B cell (primary cell): Measurements from ENCODE around the gene LDHD. TPM values are rescaled to one million over a fixed set of nuclear protein-coding genes. Genes with fewer than 3 reads are reported as not detected.

Source experiments
- ATAC-seq: fragments of 200-7000 bp; cut with Tn5 transposase; one replicate; pipeline ENCODE4 v1.10.0; 2021; ENCODE audit warnings: low read depth, mild to moderate bottlenecking, moderate number of reproducible peaks, moderate library complexity
- CTCF ChIA-PET: fragments of 350-600 bp; sonication (Branson Sonifier 250); formaldehyde crosslinking; loops from one replicate; lab custom pipeline; 2021; ENCODE audit warnings: antibody characterized with exemption, inconsistent platforms; lab: Charles Lee
- POLR2A ChIA-PET: fragments of 350-600 bp; sonication (Branson Sonifier 250); formaldehyde crosslinking; loops from one replicate; lab custom pipeline; 2021; ENCODE audit warnings: antibody characterized with exemption; lab: Charles Lee
- DNase-seq: peaks from one replicate; pipeline ENCODE4 v3.0.0; 2013
- H2AFZ ChIP-seq: 2 replicates; pipeline ENCODE4 v1.6.1; 2012; ENCODE audit warnings: mild to moderate bottlenecking, low read depth, low read length; ENCODE audit not compliant: insufficient read depth, poor library complexity, severe bottlenecking
- H3K27ac ChIP-seq, 2 donors: 1 replicate in 1 of 2; 2 replicates in 1 of 2; pipeline ENCODE4 v1.5.1; 2012 to 2013; ENCODE audit warnings: low read length in 2 of 2, mild to moderate bottlenecking in 2 of 2, moderate library complexity in 1 of 2
- H3K27me3 ChIP-seq, 4 experiments: fragments of 200-600 bp in 1 of 4; sonication (generic) in 1 of 4; replicated peaks in 1 of 4; 1 replicate in 2 of 4; 2 replicates in 2 of 4; pipeline versions ENCODE4 v1.6.1 to v1.7.0; 2013 to 2016; ENCODE audit warnings: low read length in 3 of 4, mild to moderate bottlenecking in 2 of 4, mixed read lengths in 1 of 4, moderate library complexity in 1 of 4; ENCODE audit not compliant: insufficient read depth in 4 of 4, control insufficient read depth in 3 of 4; ENCODE audit errors: control extremely low read depth in 1 of 4
- H3K36me3 ChIP-seq, 2 experiments: replicated peaks in 1 of 2; 1 replicate in 1 of 2; 2 replicates in 1 of 2; pipeline versions ENCODE4 v1.6.1 to v1.7.1; 2013; ENCODE audit warnings: low read length in 1 of 2; ENCODE audit not compliant: insufficient read depth in 2 of 2, control insufficient read depth in 1 of 2; ENCODE audit errors: control extremely low read depth in 1 of 2, extremely low read depth in 1 of 2
- H3K4me1 ChIP-seq, 2 donors: fragments of 200-600 bp in 1 of 2; sonication (generic) in 1 of 2; 1 replicate in 1 of 2; 2 replicates in 1 of 2; pipeline versions ENCODE4 v1.5.1 to v1.6.1; 2013 to 2017; ENCODE audit warnings: low read length in 2 of 2; ENCODE audit not compliant: control insufficient read depth in 2 of 2, insufficient read depth in 2 of 2
- H3K4me2 ChIP-seq: replicated peaks from 2 replicates; pipeline ENCODE3; 2012; ENCODE audit warnings: mild to moderate bottlenecking, low read depth, low read length; ENCODE audit not compliant: poor library complexity, severe bottlenecking
- H3K4me3 ChIP-seq, 5 experiments: fragments of 200-600 bp in 1 of 5; sonication (generic) in 1 of 5; 1 replicate in 3 of 5; 2 replicates in 2 of 5; pipeline versions ENCODE4 v1.5.1 to v1.7.0; 2011 to 2016; ENCODE audit warnings: low read length in 4 of 5, mild to moderate bottlenecking in 4 of 5, low read depth in 2 of 5, control low read depth in 1 of 5, moderate library complexity in 1 of 5; ENCODE audit not compliant: insufficient read depth in 1 of 5; ENCODE audit errors: control extremely low read depth in 1 of 5, extremely low read depth in 1 of 5
- H3K79me2 ChIP-seq: fragments of 200-600 bp; sonication (generic); one replicate; pipeline ENCODE4 v1.6.0; 2016; ENCODE audit warnings: low read length; ENCODE audit not compliant: control insufficient read depth, insufficient read depth
- H3K9ac ChIP-seq: fragments of 200-600 bp; sonication (generic); 2 replicates; pipeline ENCODE4 v1.6.1; 2017; ENCODE audit warnings: mild to moderate bottlenecking, low read length, moderate library complexity
- H3K9me3 ChIP-seq, 3 donors: one replicate each; pipeline versions ENCODE4 v1.6.1 to v1.7.1; 2013; ENCODE audit warnings: low read length in 2 of 3; ENCODE audit not compliant: control insufficient read depth in 2 of 3, insufficient read depth in 1 of 3; ENCODE audit errors: control extremely low read depth in 1 of 3
- H4K20me1 ChIP-seq: 2 replicates; pipeline ENCODE4 v1.6.0; 2012; ENCODE audit warnings: mild to moderate bottlenecking, low read length; ENCODE audit not compliant: insufficient read depth, control insufficient read depth, poor library complexity, severe bottlenecking
- H3K27ac Mint-ChIP-seq: one replicate; pipeline ENCODE4 v1.8.0; 2021; ENCODE audit warnings: mixed read lengths
- H3K27me3 Mint-ChIP-seq: one replicate; pipeline ENCODE4 v1.8.0; 2021; ENCODE audit warnings: mixed read lengths
- H3K4me1 Mint-ChIP-seq: one replicate; pipeline ENCODE4 v1.8.0; 2021; ENCODE audit warnings: mixed read lengths
- H3K4me3 Mint-ChIP-seq: one replicate; pipeline ENCODE4 v1.8.0; 2021; ENCODE audit warnings: mixed read lengths
- H3K9me3 Mint-ChIP-seq: one replicate; pipeline ENCODE4 v1.8.0; 2022; ENCODE audit warnings: mixed read lengths; ENCODE audit not compliant: insufficient read depth
- CTCF ChIP-seq: fragments of 200-600 bp; IDR thresholded peaks from one replicate; pipeline ENCODE4 v1.8.0; 2022; ENCODE audit warnings: antibody characterized with exemption, mild to moderate bottlenecking
- EZH2 ChIP-seq: IDR thresholded peaks from 2 replicates; pipeline ENCODE4 v1.6.1; 2012; ENCODE audit warnings: borderline replicate concordance, low read depth, mild to moderate bottlenecking, moderate library complexity, low read length; ENCODE audit not compliant: insufficient read depth, poor library complexity, severe bottlenecking
- WGBS: methylation state at CpG from one replicate; pipeline ENCODE4 v1.1.5; 2013; ENCODE audit warnings: missing lambda C conversion rate; ENCODE audit not compliant: insufficient coverage; 5-methylcytosine and 5-hydroxymethylcytosine counted together
- intact Hi-C: fragments of 100-400 bp; cut with micrococcal nuclease; formaldehyde crosslinking; loops from one replicate; pipeline ENCODE4 v1.10.0; 2022
- polyA plus RNA-seq: library from polyadenylated mRNA; depleted of rRNA; stranded (reverse); fragments of >200 nt; gene quantifications from 2 replicates; pipeline ENCODE4 v1.2.3, GENCODE V29; 2012
- total RNA-seq, 2 donors: library from RNA; stranded (reverse); fragments of 120-200 nt in 1 of 2; gene quantifications; 1 replicate in 1 of 2; 2 replicates in 1 of 2; pipeline versions ENCODE4 v1.2.3 to v1.2.4, GENCODE V29; 2013 to 2022

Gene LDHD
- total and polyA plus RNA-seq, 2 donors (not counting 1 experiment from before 2014, with no cell fraction given) = 0.19 TPM; not detected in 1

GRCh38 chr16:75073545-75074303 is 42.9 kb downstream of the LDHD start:
- H3K27me3 ChIP-seq = peaks cover 0 to 54% (median 10%) of the 10 kb centered on the region in 4 experiments
- H3K4me3 ChIP-seq = no peak overlapping the region
- TF ChIP-seq EZH2 = no peak
- TF ChIP-seq CTCF = no peak
- 59% methylated on average over 19 of the region's 20 CpGs for WGBS
- POLR2A ChIA-PET = no interaction called here
- peaks cover 4% of the 10 kb centered on the region for H4K20me1 ChIP-seq
- peak overlapping the region; percentile 3 for H3K4me3 Mint-ChIP-seq
- CTCF ChIA-PET = interaction anchor here (1.6 kb wide), 1 partner anchor 38 kb away, joined by 8 read pairs; no protein-coding TSS in a partner anchor
- H3K27ac Mint-ChIP-seq = no peak overlapping the region
- H3K4me2 ChIP-seq = no peak overlapping the region
- H3K36me3 ChIP-seq = no peaks in the 10 kb centered on the region
- peaks cover 0 to 10% (median 0%) of the 10 kb centered on the region in 3 donors for H3K9me3 ChIP-seq
- no peaks in the 10 kb centered on the region for H3K79me2 ChIP-seq
- no peak overlapping the region for H3K27ac ChIP-seq
- DNase-seq (no peak), ATAC-seq (no peak)
- intact Hi-C loops = no loop called here
- H2AFZ ChIP-seq = no peak overlapping the region
- H3K9me3 Mint-ChIP-seq = no peaks in the 10 kb centered on the region
- H3K27me3 Mint-ChIP-seq = peaks cover 37% of the 10 kb centered on the region
- no peak overlapping the region for H3K9ac ChIP-seq
- peaks cover 36% of the 10 kb centered on the region for H3K4me1 Mint-ChIP-seq
- peaks cover 31 to 37% of the 10 kb centered on the region in 2 donors for H3K4me1 ChIP-seq

GRCh38 chr16:75072239-75072947 is 44.2 kb downstream of the LDHD start:
- H3K79me2 ChIP-seq = no peaks in the 10 kb centered on the region

More at GRCh38 chr16:75072239-75072947, 44.2 kb downstream of the LDHD start:
- peaks cover 4% of the 10 kb centered on the region for H4K20me1 ChIP-seq
- peaks cover 0 to 10% (median 0%) of the 10 kb centered on the region in 3 donors for H3K9me3 ChIP-seq
- Mint-ChIP-seq H3K27ac (no peak overlapping the region), H3K4me1 (peaks cover 33% of the 10 kb centered on the region), H3K4me3 (no peak overlapping the region), H3K9me3 (no peaks in the 10 kb centered on the region), H3K27me3 (peaks cover 32% of the 10 kb centered on the region)
- no peak overlapping the region for H3K27ac ChIP-seq
- POLR2A ChIA-PET = no interaction called here
- peaks cover 0 to 48% (median 4%) of the 10 kb centered on the region in 4 experiments for H3K27me3 ChIP-seq
- no peak overlapping the region for H3K4me2 ChIP-seq
- peaks cover 31 to 37% of the 10 kb centered on the region in 2 donors for H3K4me1 ChIP-seq
- CTCF ChIA-PET = interaction anchor here (0.7 kb wide), 1 partner anchor 87 kb away, joined by 3 read pairs; the partner anchor contains the start of gene WDR59
- ATAC-seq (no peak), DNase-seq (no peak)
- no peak overlapping the region for H3K9ac ChIP-seq
- 100% methylated on average over 1 of the region's 2 CpGs for WGBS
- H2AFZ ChIP-seq = no peak overlapping the region
- H3K4me3 ChIP-seq = no peak overlapping the region
- intact Hi-C loops = no loop called here
- TF ChIP-seq EZH2 (no peak), CTCF (no peak)
- no peaks in the 10 kb centered on the region for H3K36me3 ChIP-seq
